ENCODE measurements around the gene PREP.
"Not testable (repeated sequence)": the region's sequence is repeated elsewhere in the genome, so short reads cannot be mapped to it uniquely, and the experiment has no call there.

Gene PREP

DNA sequence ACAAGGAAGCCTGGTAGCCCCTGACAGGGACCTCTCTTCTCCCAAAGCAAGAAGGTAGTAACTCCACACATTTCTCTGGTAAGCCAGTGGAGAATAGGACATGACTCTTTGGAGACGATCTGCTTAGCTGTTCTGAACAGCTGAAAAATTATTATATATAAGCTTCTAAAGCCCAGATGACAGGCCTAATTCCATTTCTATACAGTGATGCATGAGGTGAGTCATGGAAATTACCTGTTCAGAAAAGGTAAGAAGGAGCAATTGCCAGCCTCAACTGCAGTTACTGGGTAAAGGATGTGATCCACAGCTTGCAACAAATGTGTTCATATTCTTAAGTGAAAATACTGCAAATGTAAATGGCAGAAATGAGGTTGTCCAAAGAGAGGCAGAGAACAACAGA lies 54.0 kb downstream of the PREP start:
- no peak for DNase-seq

DNA sequence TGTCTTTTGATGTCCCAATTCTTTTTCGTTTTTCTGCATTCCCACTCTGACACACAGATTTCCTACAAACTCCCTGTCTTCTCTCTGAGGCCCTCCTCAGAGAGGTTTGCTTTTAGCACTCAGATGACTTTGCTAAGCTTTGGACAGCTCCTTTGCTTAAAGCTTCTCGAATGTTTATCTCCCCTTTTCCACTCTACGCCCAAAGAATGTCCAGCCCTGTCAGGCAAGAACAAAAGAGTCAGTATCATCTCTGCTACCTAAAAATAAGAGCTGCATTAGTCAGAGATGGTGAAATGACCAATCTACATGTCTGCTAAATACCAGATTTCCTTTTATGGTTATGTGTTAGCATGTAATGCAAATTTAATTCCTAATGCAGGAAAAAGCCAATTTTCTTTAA lies 56.8 kb downstream of the PREP start:
- H3K4me1 ChIP-seq: peaks cover 7% of the 10 kb centered on the region
- TF ChIP-seq, protein P1, sequence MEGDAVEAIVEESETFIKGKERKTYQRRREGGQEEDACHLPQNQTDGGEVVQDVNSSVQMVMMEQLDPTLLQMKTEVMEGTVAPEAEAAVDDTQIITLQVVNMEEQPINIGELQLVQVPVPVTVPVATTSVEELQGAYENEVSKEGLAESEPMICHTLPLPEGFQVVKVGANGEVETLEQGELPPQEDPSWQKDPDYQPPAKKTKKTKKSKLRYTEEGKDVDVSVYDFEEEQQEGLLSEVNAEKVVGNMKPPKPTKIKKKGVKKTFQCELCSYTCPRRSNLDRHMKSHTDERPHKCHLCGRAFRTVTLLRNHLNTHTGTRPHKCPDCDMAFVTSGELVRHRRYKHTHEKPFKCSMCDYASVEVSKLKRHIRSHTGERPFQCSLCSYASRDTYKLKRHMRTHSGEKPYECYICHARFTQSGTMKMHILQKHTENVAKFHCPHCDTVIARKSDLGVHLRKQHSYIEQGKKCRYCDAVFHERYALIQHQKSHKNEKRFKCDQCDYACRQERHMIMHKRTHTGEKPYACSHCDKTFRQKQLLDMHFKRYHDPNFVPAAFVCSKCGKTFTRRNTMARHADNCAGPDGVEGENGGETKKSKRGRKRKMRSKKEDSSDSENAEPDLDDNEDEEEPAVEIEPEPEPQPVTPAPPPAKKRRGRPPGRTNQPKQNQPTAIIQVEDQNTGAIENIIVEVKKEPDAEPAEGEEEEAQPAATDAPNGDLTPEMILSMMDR (IDR thresholded peaks at IDR 0.05; ENCODE audit: low read depth, low read length): no peak
- DNase-seq: no peak
- H3K9me3 ChIP-seq: no peaks in the 10 kb centered on the region
- no peaks in the 10 kb centered on the region for H3K27me3 ChIP-seq
- H3K36me3 ChIP-seq: peaks cover 10% of the 10 kb centered on the region
- no peak overlapping the region for H3K4me3 ChIP-seq (ENCODE audit: low read depth, low read length)

More for the DNA sequence above, 54.0 kb downstream of the PREP start:
- Histone ChIP-seq H3K27me3 (no peaks in the 10 kb centered on the region), H3K4me1 (peaks cover 15% of the 10 kb centered on the region), H3K9me3 (no peaks in the 10 kb centered on the region), H3K36me3 (peaks cover 10% of the 10 kb centered on the region), H3K4me3 (ENCODE audit: low read depth, low read length) (no peak overlapping the region)
- TF ChIP-seq, protein P1 (IDR thresholded peaks at IDR 0.05; ENCODE audit: low read depth, low read length): no peak

DNA sequence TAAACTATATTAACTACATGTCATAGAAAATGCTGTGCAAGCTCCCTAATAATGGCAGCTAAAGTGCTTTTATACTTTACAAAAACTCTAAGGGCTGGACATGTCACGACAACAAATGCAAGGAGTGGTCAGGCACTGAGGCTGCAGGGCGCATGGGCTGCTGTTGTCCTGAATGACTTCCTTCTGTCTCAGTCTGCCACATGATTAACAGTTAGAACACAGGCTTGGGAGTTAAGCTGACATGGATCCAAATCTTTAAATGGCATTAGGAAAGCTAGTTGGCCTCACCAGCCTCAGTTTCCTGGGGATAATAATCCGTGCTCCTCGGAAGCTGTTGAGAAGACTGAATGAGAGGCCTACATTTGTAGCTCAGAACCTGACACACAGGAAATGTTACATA lies 57.4 kb downstream of the PREP start:
- TF ChIP-seq, protein P1 (IDR thresholded peaks at IDR 0.05; ENCODE audit: low read depth, low read length): no peak
- H3K36me3 ChIP-seq: peaks cover 5% of the 10 kb centered on the region
- H3K9me3 ChIP-seq: no peaks in the 10 kb centered on the region
- no peaks in the 10 kb centered on the region for H3K27me3 ChIP-seq
- peaks cover 2% of the 10 kb centered on the region for H3K4me1 ChIP-seq
- H3K4me3 ChIP-seq (ENCODE audit: low read depth, low read length): no peak overlapping the region
- DNase-seq: no peak

DNA sequence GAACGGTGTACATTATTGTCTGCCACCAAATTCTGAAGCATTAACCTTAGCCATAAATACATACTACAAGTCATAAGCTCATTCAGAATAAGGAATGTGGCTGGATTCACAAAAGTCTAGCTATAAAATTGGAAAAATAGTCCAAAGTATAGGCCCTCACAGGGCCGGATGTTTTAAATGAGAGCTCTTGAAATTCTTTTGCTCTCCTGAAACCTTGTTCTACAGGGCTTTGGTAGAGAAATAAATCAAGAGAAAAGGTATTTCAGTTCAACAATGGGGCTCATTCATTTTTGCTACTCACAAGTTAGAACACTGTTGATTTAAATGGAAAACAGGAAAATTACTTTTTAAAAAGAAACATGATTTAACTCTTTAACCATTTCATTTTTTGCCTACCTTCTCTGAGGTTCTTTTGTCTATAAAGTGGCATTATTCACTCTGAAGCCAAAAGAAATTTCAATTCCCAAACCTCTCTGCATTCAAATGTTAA lies 58.0 kb downstream of the PREP start:
- peaks cover 5% of the 10 kb centered on the region for H3K36me3 ChIP-seq
- H3K27me3 ChIP-seq: no peaks in the 10 kb centered on the region
- no peak overlapping the region for H3K4me3 ChIP-seq (ENCODE audit: low read depth, low read length)
- no peak for DNase-seq
- H3K9me3 ChIP-seq: no peaks in the 10 kb centered on the region
- TF ChIP-seq, protein P1 (IDR thresholded peaks at IDR 0.05; ENCODE audit: low read depth, low read length): no peak
- H3K4me1 ChIP-seq: no peaks in the 10 kb centered on the region; the same call in none of the 2 replicates

DNA sequence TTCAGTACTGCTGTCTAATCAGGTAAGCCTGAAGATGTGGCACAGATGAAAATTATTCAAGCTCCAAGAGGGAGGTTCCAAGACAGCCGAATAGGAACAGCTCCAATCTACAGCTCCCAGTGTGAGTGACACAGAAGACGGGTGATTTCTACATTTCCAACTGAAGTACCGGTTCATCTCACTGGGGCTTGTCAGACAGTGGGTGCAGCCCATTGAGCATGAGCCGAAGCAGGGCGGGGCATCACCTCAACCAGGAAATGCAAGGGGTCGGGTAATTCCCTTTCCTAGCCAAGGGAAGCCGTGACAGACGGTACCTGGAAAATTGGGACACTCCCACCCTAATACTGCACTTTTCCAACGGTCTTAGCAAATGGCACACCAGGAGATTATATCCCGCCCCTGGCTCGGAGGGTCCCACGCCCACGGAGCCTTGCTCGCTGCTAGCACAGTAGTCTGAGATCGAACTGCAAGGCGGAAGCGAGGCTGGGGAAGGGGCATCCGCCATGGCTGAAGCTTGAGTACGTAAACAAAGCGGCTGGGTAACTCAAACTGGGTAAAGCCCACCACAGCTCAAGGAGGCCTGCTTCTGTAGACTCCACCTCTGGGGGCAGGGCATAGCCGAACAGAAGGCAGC lies 64.4 kb downstream of the PREP start:
- H3K9me3 ChIP-seq; H3K27me3 ChIP-seq; H3K4me3 ChIP-seq (ENCODE audit: low read depth, low read length); H3K36me3 ChIP-seq; DNase-seq; H3K4me1 ChIP-seq: not testable (repeated sequence)

DNA sequence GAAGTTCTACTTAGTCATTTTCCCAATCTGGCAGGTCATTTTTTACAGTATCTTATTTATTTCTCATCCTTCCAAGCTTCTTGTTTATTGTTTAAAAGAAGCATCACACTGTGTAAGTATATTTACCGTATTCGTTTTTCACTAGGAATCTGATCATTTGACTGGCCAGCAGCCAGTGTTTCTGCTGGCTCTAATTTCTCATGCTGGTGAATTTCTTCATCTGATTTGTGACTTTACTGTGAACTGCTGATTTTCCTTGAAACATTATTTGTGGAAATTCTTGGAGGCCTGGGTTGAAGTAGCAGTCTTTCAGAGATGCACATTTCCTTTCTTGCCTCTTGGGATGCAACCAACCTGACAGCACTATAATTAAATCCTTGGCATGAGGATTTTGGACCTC lies 65.9 kb downstream of the PREP start:
- no peak overlapping the region for H3K4me3 ChIP-seq (ENCODE audit: low read depth, low read length)
- H3K36me3 ChIP-seq: peaks cover 8% of the 10 kb centered on the region
- no peak for DNase-seq
- TF ChIP-seq, protein P1 (IDR thresholded peaks at IDR 0.05; ENCODE audit: low read depth, low read length): no peak
- H3K4me1 ChIP-seq: no peaks in the 10 kb centered on the region; the same call in 1 of the 2 replicates
- H3K27me3 ChIP-seq: no peaks in the 10 kb centered on the region
- no peaks in the 10 kb centered on the region for H3K9me3 ChIP-seq

Measured in BE2C (cell line).